GM23338 (cell line): ENCODE data around the gene PITHD1. TPM values are rescaled to one million over a fixed set of nuclear protein-coding genes. Genes with fewer than 3 reads are reported as not detected.
"Not testable (repeated sequence)": the region's sequence is repeated elsewhere in the genome, so short reads cannot be mapped to it uniquely, and the experiment has no call there.

Source experiments
- ATAC-seq: fragments of 200-7000 bp; cut with Tn5 transposase; 3 replicates; pipeline ENCODE4 v1.9.1; 2020
- DNase-seq: peaks from one replicate; pipeline ENCODE4 v3.0.0-alpha.2; 2015; ENCODE audit warnings: low spot score
- H2AFZ ChIP-seq: fragments of 200-600 bp; sonication (generic); 2 replicates; pipeline ENCODE4 v1.8.0; 2016; ENCODE audit warnings: antibody characterized with exemption, mild to moderate bottlenecking, moderate library complexity
- H3F3A ChIP-seq: fragments of 200-600 bp; sonication (generic); replicated peaks from 2 replicates; pipeline ENCODE4 v1.8.0; 2017; ENCODE audit warnings: antibody characterized with exemption, mixed run types, low read depth
- H3K27ac ChIP-seq: fragments of 200-600 bp; sonication (generic); 2 replicates; pipeline ENCODE4 v1.6.1; 2016; ENCODE audit warnings: low read depth
- H3K27me3 ChIP-seq: fragments of 200-600 bp; sonication (generic); 2 replicates; pipeline ENCODE4 v1.8.0; 2016; ENCODE audit warnings: mild to moderate bottlenecking, mixed run types, moderate library complexity; ENCODE audit not compliant: insufficient read depth
- H3K36me3 ChIP-seq: fragments of 200-600 bp; sonication (generic); 2 replicates; pipeline ENCODE4 v1.8.0; 2016; ENCODE audit warnings: mild to moderate bottlenecking; ENCODE audit not compliant: insufficient read depth
- H3K4me1 ChIP-seq: fragments of 200-600 bp; sonication (generic); 2 replicates; pipeline ENCODE4 v1.8.0; 2016; ENCODE audit warnings: mild to moderate bottlenecking, moderate library complexity; ENCODE audit not compliant: insufficient read depth
- H3K4me2 ChIP-seq: fragments of 200-600 bp; sonication (generic); 2 replicates; pipeline ENCODE4 v1.7.1; 2017; ENCODE audit warnings: mixed run types
- H3K4me3 ChIP-seq: fragments of 200-600 bp; sonication (generic); 2 replicates; pipeline ENCODE4 v1.6.1; 2016; ENCODE audit warnings: mixed run types
- H3K79me2 ChIP-seq: fragments of 200-600 bp; sonication (generic); replicated peaks from 2 replicates; pipeline ENCODE4 v1.8.0; 2017; ENCODE audit warnings: mild to moderate bottlenecking; ENCODE audit not compliant: insufficient read depth
- H3K9me2 ChIP-seq: fragments of 200-600 bp; sonication (generic); 2 replicates; pipeline ENCODE4 v1.8.0; 2017; ENCODE audit not compliant: insufficient read depth
- H4K20me1 ChIP-seq: fragments of 200-600 bp; sonication (generic); replicated peaks from 2 replicates; pipeline ENCODE4 v1.8.0; 2017; ENCODE audit warnings: mild to moderate bottlenecking; ENCODE audit not compliant: insufficient read depth
- H3K27ac Mint-ChIP-seq: 2 replicates; pipeline ENCODE4 v1.8.0; 2020; ENCODE audit warnings: inconsistent platforms, mild to moderate bottlenecking, moderate library complexity, mixed read lengths
- H3K27me3 Mint-ChIP-seq: 3 replicates; pipeline ENCODE4 v1.8.0; 2022; ENCODE audit warnings: low read depth, mild to moderate bottlenecking, moderate library complexity, mixed read lengths, inconsistent platforms; ENCODE audit not compliant: insufficient read depth, poor library complexity
- H3K36me3 Mint-ChIP-seq: 3 replicates; pipeline ENCODE4 v1.8.0; 2021; ENCODE audit warnings: low read depth, mild to moderate bottlenecking, inconsistent platforms, moderate library complexity, mixed read lengths
- H3K4me1 Mint-ChIP-seq: 3 replicates; pipeline ENCODE4 v1.8.0; 2020; ENCODE audit warnings: mild to moderate bottlenecking, inconsistent platforms, mixed read lengths
- H3K4me3 Mint-ChIP-seq: 3 replicates; pipeline ENCODE4 v1.8.0; 2021; ENCODE audit warnings: moderate library complexity, mild to moderate bottlenecking, inconsistent platforms, mixed read lengths
- H3K9me3 Mint-ChIP-seq: 3 replicates; pipeline ENCODE4 v1.8.0; 2020; ENCODE audit warnings: moderate library complexity, mild to moderate bottlenecking, inconsistent platforms, mixed read lengths
- EZH2 ChIP-seq: fragments of 200-600 bp; sonication (generic); IDR thresholded peaks from one replicate; pipeline ENCODE4 v1.8.0; 2017; ENCODE audit warnings: antibody characterized with exemption, mild to moderate bottlenecking, low read depth; ENCODE audit not compliant: unreplicated experiment
- EZH2phosphoT487 ChIP-seq: fragments of 200-600 bp; sonication (generic); IDR thresholded peaks from one replicate; pipeline ENCODE4 v1.8.1; 2018; ENCODE audit warnings: antibody characterized with exemption; ENCODE audit not compliant: unreplicated experiment
- POLR2AphosphoS5 ChIP-seq: IDR thresholded peaks from 2 replicates; pipeline ENCODE4 v1.6.1; 2016; ENCODE audit warnings: antibody characterized with exemption, low read depth
- ZNF114 ChIP-seq: fragments of 250-450 bp; sonication (Bioruptor Pico); IDR thresholded peaks from 2 replicates; pipeline ENCODE4 v1.5.0; 2020; ENCODE audit warnings: mild to moderate bottlenecking, moderate library complexity
- polyA plus RNA-seq: library from polyadenylated mRNA; unstranded; fragments of >200 nt; fragmentation: Nextera tagmentation; extraction: Ambion mirVana; gene quantifications from 2 replicates; pipeline ENCODE4 v1.2.1, GENCODE V29; 2016
- total RNA-seq: library from RNA; depleted of rRNA; stranded (reverse); fragments of >200 nt; shearing (Covaris generic); gene quantifications from 2 replicates; pipeline ENCODE4 v1.2.3, GENCODE V29; 2014
- TF ChIP-seq, protein P1 (sequence below): fragments of 250-450 bp; sonication (Bioruptor Pico); IDR thresholded peaks from 2 replicates; pipeline ENCODE4 v1.5.0; 2020; ENCODE audit warnings: mild to moderate bottlenecking, moderate library complexity
- TF ChIP-seq, protein P2 (sequence below): IDR thresholded peaks from 2 replicates; pipeline ENCODE4 v1.6.1; 2016; ENCODE audit warnings: antibody characterized with exemption

The PITHD1 gene
- total and polyA plus RNA-seq, 2 experiments from 2014 or later: 52.9 to 99.0 TPM

DNA sequence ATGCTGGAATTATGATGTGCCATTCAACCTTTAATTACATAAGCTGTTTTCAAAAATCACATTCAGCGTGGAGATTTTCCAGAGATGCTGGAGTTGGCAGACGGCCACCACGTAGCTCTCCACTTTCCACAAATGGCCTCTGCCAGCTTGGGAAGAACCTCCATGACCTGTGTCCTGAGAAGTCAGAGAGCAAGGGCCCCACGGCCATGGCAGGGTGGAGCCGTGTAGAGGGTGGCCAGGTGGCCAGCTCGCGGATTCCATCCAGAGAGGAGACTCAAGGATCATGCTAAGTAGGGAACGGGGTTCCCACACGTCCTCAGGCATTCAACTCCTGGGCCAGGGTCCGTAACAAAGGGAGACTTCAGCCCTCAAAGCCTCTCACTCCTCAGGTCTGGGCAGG is 23.7 kb downstream of the PITHD1 start:
- no peak overlapping the region for H3K27ac Mint-ChIP-seq
- no peak overlapping the region for H2AFZ ChIP-seq
- H3K27me3 Mint-ChIP-seq: peaks cover 25% of the 10 kb centered on the region
- peaks cover 14% of the 10 kb centered on the region for H3K27me3 ChIP-seq
- H3K4me3 Mint-ChIP-seq: peak overlapping the region; percentile 32; the same call in 1 of the 3 replicates
- H3F3A ChIP-seq: peaks cover 11% of the 10 kb centered on the region; the same call in 1 of the 2 replicates
- H4K20me1 ChIP-seq: 0 out of 2 replicates have a peak, but pooled peaks cover 8% of the 10 kb centered on the region
- H3K9me3 Mint-ChIP-seq: no peaks in the 10 kb centered on the region
- ATAC-seq: no peak
- H3K4me1 ChIP-seq: peaks cover 15% of the 10 kb centered on the region
- peaks cover 12% of the 10 kb centered on the region; the same call in 2 of the 3 replicates for H3K4me1 Mint-ChIP-seq
- H3K36me3 Mint-ChIP-seq: peaks cover 20% of the 10 kb centered on the region
- peak overlapping the region; percentile 98 for H3K4me2 ChIP-seq
- H3K79me2 ChIP-seq: no peaks in the 10 kb centered on the region
- no peaks in the 10 kb centered on the region for H3K9me2 ChIP-seq
- DNase-seq: peak; percentile 28
- H3K36me3 ChIP-seq: no peaks in the 10 kb centered on the region
- H3K27ac ChIP-seq: no peak overlapping the region
- TF ChIP-seq ZNF114: no peak
- TF ChIP-seq, protein P1, sequence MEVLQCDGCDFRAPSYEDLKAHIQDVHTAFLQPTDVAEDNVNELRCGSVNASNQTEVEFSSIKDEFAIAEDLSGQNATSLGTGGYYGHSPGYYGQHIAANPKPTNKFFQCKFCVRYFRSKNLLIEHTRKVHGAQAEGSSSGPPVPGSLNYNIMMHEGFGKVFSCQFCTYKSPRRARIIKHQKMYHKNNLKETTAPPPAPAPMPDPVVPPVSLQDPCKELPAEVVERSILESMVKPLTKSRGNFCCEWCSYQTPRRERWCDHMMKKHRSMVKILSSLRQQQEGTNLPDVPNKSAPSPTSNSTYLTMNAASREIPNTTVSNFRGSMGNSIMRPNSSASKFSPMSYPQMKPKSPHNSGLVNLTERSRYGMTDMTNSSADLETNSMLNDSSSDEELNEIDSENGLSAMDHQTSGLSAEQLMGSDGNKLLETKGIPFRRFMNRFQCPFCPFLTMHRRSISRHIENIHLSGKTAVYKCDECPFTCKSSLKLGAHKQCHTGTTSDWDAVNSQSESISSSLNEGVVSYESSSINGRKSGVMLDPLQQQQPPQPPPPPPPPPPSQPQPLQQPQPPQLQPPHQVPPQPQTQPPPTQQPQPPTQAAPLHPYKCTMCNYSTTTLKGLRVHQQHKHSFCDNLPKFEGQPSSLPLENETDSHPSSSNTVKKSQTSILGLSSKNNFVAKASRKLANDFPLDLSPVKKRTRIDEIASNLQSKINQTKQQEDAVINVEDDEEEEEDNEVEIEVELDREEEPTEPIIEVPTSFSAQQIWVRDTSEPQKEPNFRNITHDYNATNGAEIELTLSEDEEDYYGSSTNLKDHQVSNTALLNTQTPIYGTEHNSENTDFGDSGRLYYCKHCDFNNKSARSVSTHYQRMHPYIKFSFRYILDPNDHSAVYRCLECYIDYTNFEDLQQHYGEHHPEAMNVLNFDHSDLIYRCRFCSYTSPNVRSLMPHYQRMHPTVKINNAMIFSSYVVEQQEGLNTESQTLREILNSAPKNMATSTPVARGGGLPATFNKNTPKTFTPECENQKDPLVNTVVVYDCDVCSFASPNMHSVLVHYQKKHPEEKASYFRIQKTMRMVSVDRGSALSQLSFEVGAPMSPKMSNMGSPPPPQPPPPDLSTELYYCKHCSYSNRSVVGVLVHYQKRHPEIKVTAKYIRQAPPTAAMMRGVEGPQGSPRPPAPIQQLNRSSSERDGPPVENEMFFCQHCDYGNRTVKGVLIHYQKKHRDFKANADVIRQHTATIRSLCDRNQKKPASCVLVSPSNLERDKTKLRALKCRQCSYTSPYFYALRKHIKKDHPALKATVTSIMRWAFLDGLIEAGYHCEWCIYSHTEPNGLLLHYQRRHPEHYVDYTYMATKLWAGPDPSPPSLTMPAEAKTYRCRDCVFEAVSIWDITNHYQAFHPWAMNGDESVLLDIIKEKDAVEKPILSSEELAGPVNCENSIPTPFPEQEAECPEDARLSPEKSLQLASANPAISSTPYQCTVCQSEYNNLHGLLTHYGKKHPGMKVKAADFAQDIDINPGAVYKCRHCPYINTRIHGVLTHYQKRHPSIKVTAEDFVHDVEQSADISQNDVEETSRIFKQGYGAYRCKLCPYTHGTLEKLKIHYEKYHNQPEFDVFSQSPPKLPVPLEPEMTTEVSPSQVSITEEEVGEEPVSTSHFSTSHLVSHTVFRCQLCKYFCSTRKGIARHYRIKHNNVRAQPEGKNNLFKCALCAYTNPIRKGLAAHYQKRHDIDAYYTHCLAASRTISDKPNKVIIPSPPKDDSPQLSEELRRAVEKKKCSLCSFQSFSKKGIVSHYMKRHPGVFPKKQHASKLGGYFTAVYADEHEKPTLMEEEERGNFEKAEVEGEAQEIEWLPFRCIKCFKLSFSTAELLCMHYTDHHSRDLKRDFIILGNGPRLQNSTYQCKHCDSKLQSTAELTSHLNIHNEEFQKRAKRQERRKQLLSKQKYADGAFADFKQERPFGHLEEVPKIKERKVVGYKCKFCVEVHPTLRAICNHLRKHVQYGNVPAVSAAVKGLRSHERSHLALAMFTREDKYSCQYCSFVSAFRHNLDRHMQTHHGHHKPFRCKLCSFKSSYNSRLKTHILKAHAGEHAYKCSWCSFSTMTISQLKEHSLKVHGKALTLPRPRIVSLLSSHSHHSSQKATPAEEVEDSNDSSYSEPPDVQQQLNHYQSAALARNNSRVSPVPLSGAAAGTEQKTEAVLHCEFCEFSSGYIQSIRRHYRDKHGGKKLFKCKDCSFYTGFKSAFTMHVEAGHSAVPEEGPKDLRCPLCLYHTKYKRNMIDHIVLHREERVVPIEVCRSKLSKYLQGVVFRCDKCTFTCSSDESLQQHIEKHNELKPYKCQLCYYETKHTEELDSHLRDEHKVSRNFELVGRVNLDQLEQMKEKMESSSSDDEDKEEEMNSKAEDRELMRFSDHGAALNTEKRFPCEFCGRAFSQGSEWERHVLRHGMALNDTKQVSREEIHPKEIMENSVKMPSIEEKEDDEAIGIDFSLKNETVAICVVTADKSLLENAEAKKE (CRISPR knock-in tag): no peak
- TF ChIP-seq EZH2: no peak
- TF ChIP-seq POLR2AphosphoS5: no peak
- TF ChIP-seq, protein P2, sequence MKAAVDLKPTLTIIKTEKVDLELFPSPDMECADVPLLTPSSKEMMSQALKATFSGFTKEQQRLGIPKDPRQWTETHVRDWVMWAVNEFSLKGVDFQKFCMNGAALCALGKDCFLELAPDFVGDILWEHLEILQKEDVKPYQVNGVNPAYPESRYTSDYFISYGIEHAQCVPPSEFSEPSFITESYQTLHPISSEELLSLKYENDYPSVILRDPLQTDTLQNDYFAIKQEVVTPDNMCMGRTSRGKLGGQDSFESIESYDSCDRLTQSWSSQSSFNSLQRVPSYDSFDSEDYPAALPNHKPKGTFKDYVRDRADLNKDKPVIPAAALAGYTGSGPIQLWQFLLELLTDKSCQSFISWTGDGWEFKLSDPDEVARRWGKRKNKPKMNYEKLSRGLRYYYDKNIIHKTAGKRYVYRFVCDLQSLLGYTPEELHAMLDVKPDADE: no peak
- TF ChIP-seq EZH2phosphoT487: no peak
- peak overlapping the region; percentile 91; the same call in 1 of the 2 replicates for H3K4me3 ChIP-seq

GRCh38 chr1:23802809-23803342 is 24.7 kb downstream of the PITHD1 start:
- H3K79me2 ChIP-seq, DNase-seq, H3K36me3 Mint-ChIP-seq, H3K4me3 Mint-ChIP-seq, H2AFZ ChIP-seq, H3K9me3 Mint-ChIP-seq, H3K9me2 ChIP-seq, H3K4me2 ChIP-seq, H4K20me1 ChIP-seq, H3K36me3 ChIP-seq, ATAC-seq, H3K27ac Mint-ChIP-seq, H3K4me3 ChIP-seq, H3K27ac ChIP-seq: not testable (repeated sequence)
- Histone ChIP-seq H3K4me1 (peaks cover 15% of the 10 kb centered on the region), H3F3A (peaks cover 11% of the 10 kb centered on the region; the same call in 1 of the 2 replicates), H3K27me3 (peaks cover 14% of the 10 kb centered on the region)
- peaks cover 12% of the 10 kb centered on the region; the same call in 2 of the 3 replicates for H3K4me1 Mint-ChIP-seq
- peaks cover 25% of the 10 kb centered on the region for H3K27me3 Mint-ChIP-seq
